NCI-H226 (cell line): Measurements from ENCODE around the gene RHBG.

Experiments
- DNase-seq: peaks from one replicate; pipeline ENCODE4 v3.0.0-alpha.2; 2015

The RHBG gene

DNA sequence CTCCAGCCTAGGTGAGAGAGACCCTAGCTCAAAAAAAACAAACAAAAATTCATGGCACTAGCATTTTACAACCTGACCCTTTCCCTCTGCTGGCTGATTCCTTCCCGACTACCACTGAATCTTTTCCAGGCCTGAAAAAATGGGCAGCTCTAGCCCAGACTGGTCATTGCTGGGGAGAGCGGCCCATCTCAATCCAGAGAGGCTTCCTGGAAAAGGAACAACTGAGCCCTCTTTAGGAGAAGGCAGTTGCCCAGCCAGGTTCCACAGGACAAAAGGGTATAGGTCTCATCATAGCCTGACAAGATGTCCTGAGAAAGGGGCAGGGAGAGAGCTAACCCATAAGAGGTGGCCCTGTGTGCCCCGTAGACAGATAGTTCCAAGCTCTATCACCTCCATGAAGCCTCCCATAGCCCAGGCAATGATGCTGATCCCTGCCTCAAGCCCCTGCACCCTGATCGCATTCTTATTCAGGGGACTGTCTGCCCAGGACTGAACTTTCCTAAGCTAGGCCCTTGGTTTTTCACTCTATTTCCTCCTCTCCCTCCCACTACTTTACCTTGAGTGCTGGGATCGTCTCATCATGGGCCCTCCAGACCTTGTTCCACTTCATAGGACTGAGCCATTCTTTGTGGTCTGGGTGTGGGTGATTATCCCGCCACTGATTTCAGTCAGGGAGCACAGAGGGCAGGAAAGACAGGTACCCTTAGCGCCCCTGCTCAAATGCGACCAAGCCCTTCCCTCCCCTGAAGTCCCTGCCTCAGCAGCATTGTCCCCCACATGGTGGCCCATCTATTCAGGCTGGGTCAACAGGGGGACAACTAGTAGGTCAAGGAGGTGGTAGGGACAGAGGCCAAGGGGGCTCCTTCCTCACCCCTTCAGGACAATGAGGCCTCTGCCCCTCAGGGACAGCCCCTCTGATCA is 18.2 kb downstream of the RHBG start:
- DNase-seq: no peak

DNA sequence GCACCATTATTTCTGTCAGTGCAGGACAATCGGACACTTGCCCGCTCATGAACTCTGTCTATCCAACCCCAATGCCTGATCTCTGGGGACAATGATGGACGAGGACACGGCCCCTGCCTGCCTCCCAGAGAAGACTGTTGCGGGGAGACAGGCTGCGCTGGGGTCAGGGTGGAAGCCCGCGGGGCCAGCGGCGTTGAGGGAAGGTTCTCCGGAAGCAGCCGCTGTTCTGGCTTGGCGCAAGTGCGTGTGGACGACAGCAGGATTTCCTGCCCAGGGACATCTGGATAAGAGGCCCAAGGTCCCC is 18.8 kb downstream of the RHBG start:
- no peak for DNase-seq

- no peak for DNase-seq
These were observed 19.4 kb downstream of the RHBG start for GRCh38 chr1:156388174-156389137.

DNA sequence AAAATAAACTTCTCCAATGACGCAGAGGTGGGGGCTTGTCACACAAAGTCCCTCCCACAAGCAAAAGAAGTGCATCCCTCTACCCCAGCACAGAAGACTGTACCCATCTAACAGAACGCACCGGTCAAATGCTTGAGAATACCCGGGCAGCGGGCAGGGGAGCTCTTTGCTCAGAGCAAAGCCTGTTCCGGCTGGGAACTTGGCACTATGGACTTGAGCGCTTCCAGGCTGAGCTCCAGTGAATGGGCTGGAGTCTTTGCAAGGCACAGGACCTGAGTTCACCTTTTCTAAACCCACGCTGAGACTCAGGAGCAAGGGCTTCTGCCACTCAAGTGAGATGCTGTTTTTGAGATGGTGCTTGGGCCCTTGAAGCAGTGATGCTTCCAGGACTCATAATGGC is 20.3 kb downstream of the RHBG start:
- DNase-seq: no peak

DNA sequence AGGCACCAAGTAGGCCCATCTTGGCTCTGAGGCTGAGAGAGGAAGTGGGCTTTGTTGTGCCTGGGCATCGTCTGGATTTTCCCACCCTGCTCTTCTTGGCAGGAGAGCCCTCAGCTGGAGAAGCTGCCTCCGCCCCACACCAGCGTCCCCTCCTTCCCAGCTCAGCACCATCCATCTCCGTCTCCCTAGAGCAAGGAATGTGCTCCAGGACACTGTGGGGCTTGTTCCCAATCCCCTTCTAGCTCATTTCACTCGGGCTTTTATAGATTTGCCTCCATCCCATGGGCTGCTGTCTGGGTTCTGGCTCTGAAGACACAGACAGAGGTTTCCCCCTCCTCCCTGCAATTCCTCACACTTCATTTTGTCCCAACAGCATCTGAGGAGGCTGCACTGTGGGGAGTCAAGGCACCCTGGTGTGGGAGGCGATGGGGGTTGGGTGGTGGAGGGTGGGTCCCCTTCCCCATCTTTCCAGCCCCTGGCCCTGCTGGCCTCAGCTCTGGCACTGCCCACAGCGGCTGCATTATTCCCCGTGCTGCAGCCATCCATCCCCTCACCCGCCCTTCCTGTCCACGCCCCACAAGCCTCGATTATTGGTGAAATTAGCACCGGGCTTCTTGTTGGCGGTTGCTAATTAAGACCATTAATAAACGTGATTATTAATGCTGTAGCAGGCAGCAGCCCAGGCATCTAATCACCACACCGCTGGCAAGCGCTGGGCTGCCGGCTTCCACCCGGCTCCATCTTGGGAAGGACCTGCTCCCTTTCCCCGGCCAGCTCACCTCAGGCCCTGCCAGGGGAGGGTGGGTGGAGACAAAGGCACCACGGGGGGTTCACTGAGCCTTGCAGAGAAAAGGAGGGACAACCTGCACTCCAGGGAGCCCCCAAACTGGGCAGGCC is 21.7 kb downstream of the RHBG start:
- no peak for DNase-seq

- no peak for DNase-seq
These were observed 22.3 kb downstream of the RHBG start for GRCh38 chr1:156391366-156391677.

GRCh38 chr1:156391701-156392100 is 22.7 kb downstream of the RHBG start:
- DNase-seq: no peak

- no peak for DNase-seq
These were observed 23.4 kb downstream of the RHBG start for GRCh38 chr1:156392452-156392853.

DNA sequence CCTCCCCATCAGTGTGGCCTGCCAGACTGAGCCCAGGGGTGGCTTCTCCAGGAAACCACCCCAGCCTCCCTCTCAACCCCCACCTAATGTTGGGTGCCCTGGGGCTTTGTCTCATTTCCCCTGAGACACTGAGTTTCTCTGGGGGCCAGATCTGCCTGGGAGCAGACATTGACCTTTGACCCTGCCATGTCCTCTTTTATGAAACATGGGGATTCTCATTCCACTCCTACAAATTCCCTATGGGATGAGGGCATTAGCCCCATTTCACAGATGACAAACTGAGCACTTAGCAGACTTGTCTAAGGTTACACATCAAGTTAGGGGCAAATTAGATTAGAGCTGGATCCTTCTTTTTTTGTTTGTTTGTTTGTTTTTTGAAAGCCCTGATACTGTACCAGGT is 24.1 kb downstream of the RHBG start:
- no peak for DNase-seq

DNA sequence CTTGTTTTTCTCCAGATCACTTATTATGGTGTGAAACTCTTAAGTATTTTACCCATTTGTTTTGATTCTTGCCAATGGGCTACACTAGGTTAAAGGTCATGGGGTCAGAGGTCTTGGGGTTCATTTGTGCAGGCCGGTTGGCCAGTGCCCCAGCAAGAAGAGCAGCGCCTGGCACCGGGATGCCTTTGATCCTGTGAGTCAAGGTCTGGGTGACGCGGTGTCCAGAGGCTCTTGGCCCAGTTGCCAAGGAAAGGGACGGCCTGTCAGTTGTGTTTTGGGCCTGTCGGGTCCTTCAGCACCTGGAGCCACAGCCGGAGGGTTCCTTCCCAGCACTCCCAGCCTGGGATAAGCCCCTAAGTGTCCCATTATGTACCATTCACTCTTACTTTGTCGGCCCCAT is 25.1 kb downstream of the RHBG start:
- no peak for DNase-seq

DNA sequence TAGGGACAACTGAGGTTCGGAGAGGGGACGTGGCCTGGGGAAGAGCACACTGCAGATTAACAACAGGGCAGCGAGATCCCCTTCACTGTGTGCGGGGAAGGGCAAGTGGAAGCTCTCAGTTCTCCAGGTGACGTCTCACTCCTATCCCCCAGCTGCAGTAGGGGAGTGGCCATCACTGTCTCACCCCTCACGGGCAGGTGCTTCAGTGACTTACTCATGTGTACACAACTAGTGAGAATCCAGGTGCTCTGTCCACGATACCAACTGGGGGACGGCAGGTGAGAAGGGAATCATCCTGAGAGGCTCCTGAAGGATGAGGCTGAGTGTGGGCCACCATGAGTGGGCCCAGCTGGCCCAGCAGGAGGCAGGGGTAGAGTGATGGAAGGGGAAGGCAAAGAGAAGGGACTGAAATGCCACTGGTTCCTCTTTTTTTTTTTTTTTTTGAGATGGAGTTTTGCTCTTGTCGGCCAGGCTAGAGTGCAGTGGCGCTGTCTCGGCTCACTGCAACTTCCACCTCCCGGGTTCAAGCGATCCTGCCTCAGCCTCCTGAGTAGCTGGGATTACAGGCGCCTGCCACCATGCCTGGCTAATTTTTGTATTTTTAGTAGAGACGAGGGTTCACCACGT is 25.9 kb downstream of the RHBG start:
- no peak for DNase-seq

GRCh38 chr1:156399355-156400125 is 30.5 kb downstream of the RHBG start:
- DNase-seq: no peak

- DNase-seq: no peak
These were observed 31.4 kb downstream of the RHBG start for GRCh38 chr1:156400191-156400935.

DNA sequence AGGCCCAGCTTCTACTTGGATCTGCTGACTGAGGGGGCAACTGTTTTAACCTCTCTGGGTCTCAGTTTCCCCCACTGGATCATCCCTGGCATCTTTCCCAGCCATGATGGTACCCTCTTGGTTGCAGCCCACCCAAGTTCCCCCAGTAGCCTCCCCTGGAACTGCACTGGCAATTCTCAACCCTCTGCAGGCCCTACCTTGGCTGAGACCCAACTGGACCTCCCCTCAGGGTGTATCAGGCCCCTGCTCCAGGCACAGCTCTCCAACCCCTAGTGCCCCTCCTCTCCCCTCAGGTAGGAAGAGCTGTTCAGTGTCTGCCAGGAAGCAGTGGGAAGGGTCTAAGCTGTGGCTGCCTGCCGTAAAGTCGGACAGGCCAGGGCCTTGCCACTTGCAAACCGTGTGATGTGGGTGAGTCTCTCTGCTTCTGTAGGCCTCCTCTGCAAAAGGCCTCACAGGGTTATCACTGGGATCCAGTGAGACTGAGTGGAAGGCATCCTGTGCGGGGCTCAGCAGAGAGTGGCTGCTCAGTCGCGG is 32.1 kb downstream of the RHBG start:
- no peak for DNase-seq

DNA sequence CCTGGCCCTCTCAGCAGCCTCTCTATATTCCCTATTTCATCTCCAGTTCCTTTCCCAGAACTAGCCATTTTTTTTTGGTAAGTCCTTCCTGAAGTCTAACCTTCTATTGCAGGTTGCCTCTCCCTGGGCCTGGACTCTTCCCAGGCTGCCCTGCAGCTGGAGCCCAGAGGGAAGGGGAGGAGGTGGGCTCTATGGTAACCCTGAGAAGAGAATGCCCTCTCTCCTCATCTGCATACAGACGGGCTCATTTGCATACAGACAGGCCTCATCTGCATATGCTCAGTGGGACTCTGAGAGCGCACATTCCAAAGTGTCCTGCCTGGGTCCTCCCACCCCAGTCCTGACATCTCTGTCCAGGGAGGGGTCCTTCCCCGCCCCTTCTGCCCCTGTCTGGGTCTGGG is 32.7 kb downstream of the RHBG start:
- DNase-seq: no peak

DNA sequence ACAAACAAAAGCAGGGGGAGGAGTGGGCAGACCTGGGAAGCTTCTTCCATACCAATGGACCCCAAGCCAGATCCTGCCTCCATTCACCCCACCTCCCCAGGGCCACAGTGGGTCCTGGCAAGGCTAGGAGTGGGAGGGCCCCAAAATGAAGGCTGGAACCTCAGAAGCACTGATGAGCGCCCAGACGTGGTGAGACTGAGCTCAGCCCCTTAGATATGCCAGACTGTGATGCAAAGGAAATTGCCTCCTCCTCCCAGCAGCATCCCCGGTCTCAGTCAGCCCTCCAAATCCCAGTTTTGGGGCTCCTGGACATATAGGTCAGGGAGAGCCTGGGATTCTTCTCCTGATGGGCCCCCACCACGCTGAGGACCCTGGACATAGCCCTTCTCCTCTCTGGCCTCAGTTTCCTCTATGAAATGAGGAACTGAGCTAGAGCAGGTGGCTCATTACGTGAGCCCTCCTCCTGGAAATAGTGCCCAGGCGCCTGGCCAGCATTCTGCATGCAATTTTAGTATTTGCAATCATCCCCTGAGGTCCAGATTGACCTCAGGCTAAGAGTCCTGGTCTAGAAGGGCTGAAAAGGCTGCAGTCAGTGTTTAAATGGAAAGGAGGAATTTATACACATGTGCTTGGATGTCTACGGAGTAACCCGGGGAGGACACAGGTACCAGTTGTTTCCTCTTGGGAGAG is 33.5 kb downstream of the RHBG start:
- no peak for DNase-seq

- DNase-seq: no peak
These were observed 36.7 kb downstream of the RHBG start for GRCh38 chr1:156405670-156406069.

GRCh38 chr1:156406251-156406650 is 37.2 kb downstream of the RHBG start:
- DNase-seq: no peak

GRCh38 chr1:156407344-156407743 is 38.3 kb downstream of the RHBG start:
- DNase-seq: no peak

DNA sequence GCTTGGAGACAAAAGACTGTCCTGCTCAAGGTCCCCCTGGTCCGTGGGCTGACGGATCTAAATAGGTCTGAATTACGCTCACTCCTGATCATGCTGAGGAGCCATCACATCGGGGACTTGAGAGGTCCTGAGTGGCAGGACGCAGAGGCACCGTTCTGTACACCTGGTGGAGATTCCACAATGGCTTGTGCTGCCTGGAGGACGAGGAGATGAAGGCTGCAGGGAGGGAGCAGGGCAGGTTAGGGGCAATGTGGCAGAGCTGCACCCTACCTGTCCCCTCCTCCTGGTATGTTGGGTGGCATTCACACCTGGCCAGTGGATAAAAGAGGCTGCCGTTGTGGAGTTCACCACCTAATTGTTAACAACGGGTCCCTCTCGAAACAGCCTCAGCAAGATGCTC is 38.7 kb downstream of the RHBG start:
- no peak for DNase-seq
